DMS 273 treated with DMSO at 0.1 percent for 48 hours (cell line): ENCODE data around the gene SMAD7.
A peak's percentile ranks its signal among the peaks of the same experiment; 100 is the strongest.
"Not testable (repeated sequence)": the region's sequence is repeated elsewhere in the genome, so short reads cannot be mapped to it uniquely, and the experiment has no call there.

Experiments used
- DNase-seq: peaks from one replicate; lab custom pipeline; 2025; lab: John Stamatoyannopoulos, UW

The SMAD7 gene

DNA sequence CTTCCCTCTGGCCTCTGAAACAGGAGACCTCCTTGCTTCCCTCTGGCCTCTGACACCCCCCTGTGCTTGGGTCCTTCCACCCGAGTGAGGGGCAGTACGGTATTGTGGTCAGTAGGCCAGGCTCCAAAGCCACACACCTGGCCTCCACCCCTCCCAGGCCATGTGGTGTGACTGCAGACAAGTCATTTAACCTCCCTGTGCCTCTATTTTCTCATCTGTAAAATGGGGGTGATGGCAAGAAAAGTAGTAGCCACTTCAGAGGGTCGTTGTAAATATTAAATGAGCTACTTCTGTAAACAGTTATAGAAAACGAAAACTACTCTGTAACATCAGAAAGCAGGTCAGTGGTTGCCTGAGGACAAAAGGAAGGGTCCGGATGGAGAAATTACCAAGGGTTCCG is 74.2 kb downstream of the SMAD7 start:
- DNase-seq: no peak

DNA sequence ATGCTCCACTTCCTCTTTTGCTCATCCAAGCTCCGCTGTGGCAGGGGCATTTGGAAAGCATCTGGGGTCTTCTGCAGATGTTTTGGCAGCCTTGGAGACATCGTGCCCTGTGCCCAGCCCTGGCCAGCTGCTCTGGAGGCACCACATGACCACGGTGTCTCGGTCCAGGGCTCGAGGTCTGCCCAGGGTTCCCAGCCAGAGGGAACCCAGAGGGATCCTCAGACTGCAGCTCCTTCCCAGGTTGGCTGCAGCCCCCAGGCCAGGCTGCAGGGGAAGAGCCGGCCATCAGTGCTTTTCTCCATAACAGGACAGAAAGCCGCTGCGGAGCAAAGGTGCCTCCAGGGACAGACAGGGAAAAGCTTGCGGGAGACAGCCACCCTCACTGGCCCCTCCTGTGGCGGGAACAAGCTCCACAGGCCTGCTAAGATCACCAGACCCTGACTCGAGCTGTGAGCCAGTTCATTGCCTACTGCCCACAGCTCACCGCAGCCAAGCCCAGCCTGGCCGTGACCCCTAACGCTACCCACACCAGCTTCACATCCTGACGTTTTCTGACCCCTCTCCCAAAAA is 74.7 kb downstream of the SMAD7 start:
- DNase-seq: no peak

DNA sequence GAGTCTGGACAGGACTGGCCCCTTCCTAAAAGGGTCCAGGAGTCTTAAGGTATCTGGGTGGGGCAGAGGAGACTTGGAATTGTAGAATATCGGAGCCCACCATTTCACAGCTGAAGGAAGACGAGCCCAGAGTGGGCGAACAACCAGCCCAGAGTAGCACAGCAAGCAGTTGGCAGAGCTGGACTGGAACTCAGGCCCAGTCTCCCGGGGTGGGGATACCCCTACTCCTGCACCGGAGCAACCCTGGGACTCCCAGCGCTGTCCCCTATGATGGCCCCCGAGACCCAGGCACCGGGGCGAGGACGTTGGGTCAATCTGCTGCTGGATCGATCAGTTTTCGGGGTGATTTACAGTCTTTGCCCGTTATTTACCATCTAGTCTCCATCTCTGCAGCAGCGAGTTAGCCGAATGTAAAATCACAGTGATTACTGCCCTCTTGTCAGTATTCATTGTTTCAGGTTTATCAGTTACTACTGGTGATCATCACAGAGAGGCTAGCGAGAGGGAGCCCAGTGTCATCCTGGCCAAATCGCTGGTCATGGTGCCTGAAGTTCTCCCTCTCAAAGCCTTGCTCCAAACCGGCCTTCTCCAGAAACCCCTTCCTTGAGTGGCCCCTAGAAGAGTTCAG is 75.3 kb downstream of the SMAD7 start:
- DNase-seq: no peak

DNA sequence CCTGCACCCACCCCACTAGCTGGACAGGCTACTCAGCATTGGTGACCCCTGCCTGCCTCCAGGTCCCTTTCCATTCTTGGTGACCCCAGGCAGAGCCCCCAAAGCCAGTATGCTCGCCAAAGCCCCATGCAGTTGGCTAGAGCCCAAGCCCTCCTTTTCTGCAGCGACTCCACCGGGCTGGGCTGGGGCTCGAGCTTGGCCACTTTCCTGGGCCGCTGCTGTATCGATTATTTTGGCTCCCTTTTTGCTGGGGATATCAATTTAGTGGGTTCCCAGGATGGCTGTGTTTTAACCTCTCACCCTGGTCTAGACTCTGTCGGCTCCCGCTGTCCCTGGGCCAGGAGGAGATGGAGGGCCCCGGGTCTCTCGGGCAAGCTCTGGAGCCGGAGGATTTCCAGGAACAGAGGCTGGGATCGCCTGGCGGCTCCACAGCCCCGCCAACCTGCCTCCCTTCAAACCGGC is 76.0 kb downstream of the SMAD7 start:
- no peak for DNase-seq

DNA sequence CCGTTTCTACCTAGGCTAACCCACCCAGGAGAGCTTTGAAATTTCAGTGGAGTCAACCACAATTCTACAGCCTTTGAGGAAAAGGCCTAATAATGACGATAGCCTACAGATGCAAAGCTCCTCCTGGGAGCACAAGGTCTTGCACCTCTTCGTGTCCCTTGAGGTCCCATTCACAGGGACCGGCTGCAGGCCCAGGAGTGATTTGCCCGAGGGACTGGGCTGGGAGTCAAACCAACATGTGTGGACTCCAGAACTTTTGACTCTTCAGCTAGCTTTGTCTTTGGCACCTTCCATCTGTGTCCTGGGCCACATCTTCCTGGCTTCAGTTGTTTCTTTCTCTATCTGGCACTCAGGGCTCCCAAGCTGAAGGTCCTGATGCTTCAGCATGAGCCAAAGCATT is 76.5 kb downstream of the SMAD7 start:
- DNase-seq: no peak

DNA sequence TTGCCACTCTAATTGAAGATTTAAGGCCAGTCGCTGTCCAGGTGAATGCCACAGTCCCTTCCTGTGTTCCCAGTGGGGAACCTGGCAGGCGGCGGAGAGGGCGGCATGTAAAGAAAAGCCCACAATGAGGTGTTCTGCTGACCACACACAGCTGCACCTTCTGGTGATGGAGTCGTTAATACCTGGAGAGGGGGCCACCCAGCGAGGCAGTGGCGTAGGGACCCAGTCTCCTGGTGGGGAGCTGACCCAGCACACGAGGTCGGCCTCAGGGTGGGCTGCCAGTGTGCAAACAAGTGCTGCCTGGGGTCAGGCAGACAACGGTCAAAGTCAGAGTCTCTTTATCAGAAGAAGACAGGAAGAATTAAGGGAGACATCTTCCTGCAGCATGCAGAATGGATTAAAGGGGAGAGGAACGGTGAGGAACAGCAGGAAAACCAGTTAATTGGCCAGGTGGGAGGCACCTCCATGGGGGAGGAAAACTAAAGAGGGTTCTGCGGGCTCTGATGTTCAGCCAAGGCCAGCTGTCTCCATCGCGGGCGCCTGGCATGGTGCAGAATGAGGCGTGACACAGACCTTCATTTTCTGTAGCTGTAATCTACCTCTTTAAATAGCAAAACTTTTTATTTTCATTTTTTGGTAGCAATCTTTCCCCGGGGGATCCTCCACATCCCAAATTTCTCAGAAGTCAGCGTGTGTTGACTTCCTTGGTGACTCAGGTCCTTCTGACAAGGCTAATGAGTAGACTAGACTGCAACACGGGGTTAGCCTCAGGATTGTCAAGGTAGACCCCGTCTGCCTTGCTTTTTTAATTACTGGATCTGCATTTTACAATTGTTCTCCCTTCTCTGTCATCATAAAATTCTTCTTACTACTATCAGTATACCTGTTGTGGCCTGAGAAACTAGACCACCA is 78.3 kb downstream of the SMAD7 start:
- DNase-seq: peak; percentile 36

DNA sequence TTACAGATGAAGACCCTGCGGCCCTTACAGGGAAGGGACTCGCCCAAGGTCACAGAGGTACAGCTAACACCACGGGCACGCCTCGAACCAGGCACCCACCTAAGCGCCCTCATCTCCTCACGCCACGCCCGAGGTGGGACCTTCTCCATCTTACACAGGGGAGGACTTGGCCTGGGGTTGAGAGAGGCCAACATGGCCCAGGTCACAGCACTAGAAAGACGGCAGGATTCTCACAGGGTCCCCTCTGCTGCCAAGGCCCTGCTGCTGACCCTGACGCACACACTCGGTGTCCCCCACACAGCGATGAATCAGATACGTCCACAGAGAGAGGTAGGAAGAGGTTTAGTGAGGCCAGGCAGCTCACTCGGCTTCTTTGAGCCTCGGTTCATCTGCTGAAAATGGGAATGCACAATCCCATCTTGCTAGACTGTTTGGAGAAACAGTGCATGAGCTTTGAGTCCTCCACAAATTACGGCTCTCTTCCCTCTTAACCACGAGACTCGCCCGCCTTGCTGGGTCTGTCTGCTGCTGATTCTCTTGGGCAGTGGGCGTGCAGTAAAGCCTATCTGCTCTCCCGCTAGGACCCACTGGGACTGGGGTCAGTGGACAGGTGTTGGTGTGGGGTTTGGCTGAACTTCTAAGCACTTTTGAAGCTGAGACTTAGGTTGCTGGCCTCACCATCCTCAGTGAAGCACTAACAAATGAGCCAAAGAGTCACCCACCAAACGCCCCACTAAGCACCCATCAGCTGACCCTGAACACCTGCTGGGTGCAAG is 79.2 kb downstream of the SMAD7 start:
- DNase-seq: no peak

DNA sequence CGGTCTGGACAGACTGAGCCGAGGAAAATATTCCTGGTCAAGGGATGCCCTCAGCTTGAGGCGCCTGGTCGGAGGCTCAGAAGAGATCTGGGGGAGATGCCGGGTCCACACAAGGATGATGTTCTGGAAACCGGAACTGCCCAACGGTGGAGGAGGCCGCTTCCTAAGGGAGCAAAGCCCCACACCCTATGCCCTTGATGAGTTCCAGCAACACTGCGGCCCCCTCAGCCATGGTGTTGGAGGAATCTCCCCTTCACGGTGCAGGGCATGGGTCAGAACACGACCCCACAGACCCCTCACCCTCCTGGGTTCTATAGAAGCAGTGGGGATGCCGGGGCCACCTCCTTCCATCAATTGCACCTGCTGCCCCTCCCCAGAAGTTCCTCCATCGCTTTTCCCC is 79.8 kb downstream of the SMAD7 start:
- not testable (repeated sequence) for DNase-seq
